ENCODE results near the gene NTM. TPM values are rescaled to one million over a fixed set of nuclear protein-coding genes. Genes with fewer than 3 reads are reported as not detected.
"Not testable (repeated sequence)": the region's sequence is repeated elsewhere in the genome, so short reads cannot be mapped to it uniquely, and the experiment has no call there.

NTM gene
- total RNA-seq, 4 donors from 2014 or later, result 3.6 to 11.8 (median 7.8) TPM

GRCh38 chr11:132318421-132319157 is 948.2 kb downstream of the NTM start:
- WGBS, 2 donors (ENCODE audit: low coverage in 1 of 2), result 81 to 92% methylated on average over 6 to 7 of the region's 8 CpGs
- no peak for ATAC-seq
- no peak overlapping the region for H3K4me3 ChIP-seq

GRCh38 chr11:132319419-132319818 is 949.0 kb downstream of the NTM start:
- not testable (repeated sequence) for H3K27ac ChIP-seq, H3K4me1 ChIP-seq, ATAC-seq, H3K36me3 ChIP-seq, H3K27me3 ChIP-seq, H3K4me3 ChIP-seq, H3K9me3 ChIP-seq
- 89% methylated on average over 3 of the region's 6 CpGs; no CpG with 5 or more reads in 1 of the 2 donors for WGBS, 2 donors (ENCODE audit: low coverage in 1 of 2)

More at GRCh38 chr11:132318421-132319157, 948.2 kb downstream of the NTM start:
- TF ChIP-seq EP300 (IDR thresholded peaks at IDR 0.05), result no peak
- no peak for TF ChIP-seq POLR2A (IDR thresholded peaks at IDR 0.05)
- TF ChIP-seq, protein P1, sequence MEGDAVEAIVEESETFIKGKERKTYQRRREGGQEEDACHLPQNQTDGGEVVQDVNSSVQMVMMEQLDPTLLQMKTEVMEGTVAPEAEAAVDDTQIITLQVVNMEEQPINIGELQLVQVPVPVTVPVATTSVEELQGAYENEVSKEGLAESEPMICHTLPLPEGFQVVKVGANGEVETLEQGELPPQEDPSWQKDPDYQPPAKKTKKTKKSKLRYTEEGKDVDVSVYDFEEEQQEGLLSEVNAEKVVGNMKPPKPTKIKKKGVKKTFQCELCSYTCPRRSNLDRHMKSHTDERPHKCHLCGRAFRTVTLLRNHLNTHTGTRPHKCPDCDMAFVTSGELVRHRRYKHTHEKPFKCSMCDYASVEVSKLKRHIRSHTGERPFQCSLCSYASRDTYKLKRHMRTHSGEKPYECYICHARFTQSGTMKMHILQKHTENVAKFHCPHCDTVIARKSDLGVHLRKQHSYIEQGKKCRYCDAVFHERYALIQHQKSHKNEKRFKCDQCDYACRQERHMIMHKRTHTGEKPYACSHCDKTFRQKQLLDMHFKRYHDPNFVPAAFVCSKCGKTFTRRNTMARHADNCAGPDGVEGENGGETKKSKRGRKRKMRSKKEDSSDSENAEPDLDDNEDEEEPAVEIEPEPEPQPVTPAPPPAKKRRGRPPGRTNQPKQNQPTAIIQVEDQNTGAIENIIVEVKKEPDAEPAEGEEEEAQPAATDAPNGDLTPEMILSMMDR (IDR thresholded peaks at IDR 0.05), result no peak
- TF ChIP-seq POLR2AphosphoS5 (IDR thresholded peaks at IDR 0.05), result no peak
- no peaks in the 10 kb centered on the region for H3K36me3 ChIP-seq
- no peaks in the 10 kb centered on the region for H3K27me3 ChIP-seq
- H3K9me3 ChIP-seq, result no peaks in the 10 kb centered on the region
- H3K4me1 ChIP-seq, result no peaks in the 10 kb centered on the region
- H3K27ac ChIP-seq, result no peak overlapping the region

DNA sequence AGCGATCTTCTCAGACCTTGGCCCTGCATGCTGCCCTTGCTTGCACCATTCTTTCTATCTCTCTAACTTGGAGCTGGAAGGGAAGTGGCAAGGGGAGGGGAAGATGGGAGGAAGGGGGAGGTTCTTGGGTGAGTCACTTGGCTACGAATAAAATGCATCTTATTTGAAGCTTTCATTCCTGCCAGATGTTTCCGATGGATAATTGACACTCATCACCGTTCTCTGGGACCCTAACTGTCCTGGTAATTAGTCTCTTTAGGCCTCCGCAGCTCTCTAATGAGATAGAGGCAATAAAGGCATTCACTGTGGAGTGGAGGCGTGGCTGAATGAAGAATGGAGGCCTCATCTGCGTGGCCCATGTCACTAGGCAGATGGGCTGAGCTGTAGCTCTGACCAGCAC is 960.1 kb downstream of the NTM start:
- Histone ChIP-seq H3K27ac (no peak overlapping the region), H3K27me3 (no peaks in the 10 kb centered on the region), H3K4me3 (no peak overlapping the region), H3K4me1 (no peaks in the 10 kb centered on the region), H3K36me3 (no peaks in the 10 kb centered on the region), H3K9me3 (no peaks in the 10 kb centered on the region)
- TF ChIP-seq POLR2AphosphoS5 (IDR thresholded peaks at IDR 0.05), result no peak
- TF ChIP-seq, protein P1 (IDR thresholded peaks at IDR 0.05), result no peak
- no peak for TF ChIP-seq POLR2A (IDR thresholded peaks at IDR 0.05)
- TF ChIP-seq EP300 (IDR thresholded peaks at IDR 0.05), result no peak
- no peak for ATAC-seq
- WGBS, 2 donors (ENCODE audit: low coverage in 1 of 2), result 65 to 80% methylated on average over 2 to 6 of the region's 7 CpGs

- Histone ChIP-seq H3K4me1 (no peaks in the 10 kb centered on the region), H3K27ac (no peak overlapping the region), H3K4me3 (no peak overlapping the region), H3K36me3 (no peaks in the 10 kb centered on the region), H3K9me3 (no peaks in the 10 kb centered on the region), H3K27me3 (no peaks in the 10 kb centered on the region)
- TF ChIP-seq POLR2AphosphoS5 (IDR thresholded peaks at IDR 0.05) (no peak), EP300 (IDR thresholded peaks at IDR 0.05) (no peak)
- TF ChIP-seq, protein P1 (IDR thresholded peaks at IDR 0.05), result no peak
- ATAC-seq, result no peak
- WGBS, 2 donors (ENCODE audit: low coverage in 1 of 2), result 51 to 87% methylated on average over 3 to 6 of the region's 9 CpGs
These were observed 962.1 kb downstream of the NTM start for GRCh38 chr11:132332521-132332920.

GRCh38 chr11:132334769-132335280 is 964.4 kb downstream of the NTM start:
- H3K4me1 ChIP-seq, result no peaks in the 10 kb centered on the region
- no peaks in the 10 kb centered on the region for H3K36me3 ChIP-seq
- WGBS, 2 donors (ENCODE audit: low coverage in 1 of 2), result 83% methylated on average over 2 of the region's 15 CpGs; no CpG with 5 or more reads in 1 of the 2 donors
- H3K4me3 ChIP-seq, result no peak overlapping the region
- H3K27me3 ChIP-seq, result no peaks in the 10 kb centered on the region
- ATAC-seq, result no peak
- no peak overlapping the region for H3K27ac ChIP-seq
- TF ChIP-seq EP300 (IDR thresholded peaks at IDR 0.05), result no peak
- no peak for TF ChIP-seq POLR2AphosphoS5 (IDR thresholded peaks at IDR 0.05)
- no peak for TF ChIP-seq POLR2A (IDR thresholded peaks at IDR 0.05)
- H3K9me3 ChIP-seq, result no peaks in the 10 kb centered on the region

DNA sequence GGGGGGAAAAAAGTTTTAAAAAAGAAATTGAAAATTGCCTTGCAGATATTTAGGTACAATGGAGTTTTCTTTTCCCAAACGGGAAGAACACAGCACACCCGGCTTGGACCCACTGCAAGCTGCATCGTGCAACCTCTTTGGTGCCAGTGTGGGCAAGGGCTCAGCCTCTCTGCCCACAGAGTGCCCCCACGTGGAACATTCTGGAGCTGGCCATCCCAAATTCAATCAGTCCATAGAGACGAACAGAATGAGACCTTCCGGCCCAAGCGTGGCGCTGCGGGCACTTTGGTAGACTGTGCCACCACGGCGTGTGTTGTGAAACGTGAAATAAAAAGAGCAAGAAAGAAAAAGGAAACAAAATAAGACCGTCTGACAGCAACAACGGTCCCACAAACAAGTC is 964.9 kb downstream of the NTM start:
- H3K9me3 ChIP-seq, result no peaks in the 10 kb centered on the region
- no peak for ATAC-seq

More for the DNA sequence above, 964.9 kb downstream of the NTM start:
- WGBS, 2 donors (ENCODE audit: low coverage in 1 of 2), result 85 to 100% methylated on average over 2 to 14 of the region's 14 CpGs
- H3K4me3 ChIP-seq, result no peak overlapping the region
- no peaks in the 10 kb centered on the region for H3K36me3 ChIP-seq
- TF ChIP-seq EP300 (IDR thresholded peaks at IDR 0.05), result no peak
- TF ChIP-seq, protein P1 (IDR thresholded peaks at IDR 0.05), result no peak
- TF ChIP-seq POLR2AphosphoS5 (IDR thresholded peaks at IDR 0.05), result no peak
- TF ChIP-seq POLR2A (IDR thresholded peaks at IDR 0.05), result no peak
- no peaks in the 10 kb centered on the region for H3K27me3 ChIP-seq
- H3K27ac ChIP-seq, result no peak overlapping the region
- H3K4me1 ChIP-seq, result no peaks in the 10 kb centered on the region
